CD8-positive, alpha-beta memory T cell (primary cell): Measurements from ENCODE around the gene ADRA2B. TPM values are rescaled to one million over a fixed set of nuclear protein-coding genes. Genes with fewer than 3 reads are reported as not detected.

Experiments
- CTCF ChIA-PET: fragments of 350-600 bp; sonication (Branson Sonifier 250); formaldehyde crosslinking; loops from one replicate; lab custom pipeline; 2021; ENCODE audit warnings: antibody characterized with exemption; lab: Charles Lee
- POLR2A ChIA-PET: fragments of 350-600 bp; sonication (Branson Sonifier 250); formaldehyde crosslinking; loops from one replicate; lab custom pipeline; 2021; ENCODE audit warnings: antibody characterized with exemption; lab: Charles Lee
- DNase-seq, 5 donors: peaks; one replicate each; pipeline versions ENCODE4 v3.0.0 to v3.0.0-alpha.2; 2020 to 2022; ENCODE audit warnings: mixed read lengths in 1 of 5
- H3K27ac ChIP-seq: one replicate; pipeline ENCODE4 v1.7.0; 2013; ENCODE audit warnings: low read depth, mild to moderate bottlenecking, low read length, moderate library complexity
- H3K27me3 ChIP-seq: 2 replicates; pipeline ENCODE4 v1.7.0; 2013; ENCODE audit warnings: low read length, mild to moderate bottlenecking; ENCODE audit not compliant: insufficient read depth, poor library complexity, severe bottlenecking
- H3K36me3 ChIP-seq: 2 replicates; pipeline ENCODE4 v1.7.0; 2013; ENCODE audit warnings: mild to moderate bottlenecking, low read length, moderate library complexity; ENCODE audit not compliant: insufficient read depth
- H3K4me1 ChIP-seq: 2 replicates; pipeline ENCODE4 v1.7.0; 2013; ENCODE audit warnings: mild to moderate bottlenecking, low read length, moderate library complexity; ENCODE audit not compliant: insufficient read depth
- H3K4me3 ChIP-seq: 2 replicates; pipeline ENCODE4 v1.7.0; 2013; ENCODE audit warnings: mild to moderate bottlenecking, low read length
- H3K9me3 ChIP-seq: 2 replicates; pipeline ENCODE4 v1.7.0; 2013; ENCODE audit warnings: mild to moderate bottlenecking, low read length
- H3K27ac Mint-ChIP-seq, 8 donors: one replicate each; pipeline ENCODE4 v1.8.0; 2020 to 2021; ENCODE audit warnings: mixed read lengths in 8 of 8, mild to moderate bottlenecking in 6 of 8, inconsistent platforms in 3 of 8, moderate library complexity in 3 of 8
- H3K27me3 Mint-ChIP-seq, 2 donors: one replicate each; pipeline ENCODE4 v1.8.0; 2020 to 2021; ENCODE audit warnings: mixed read lengths in 2 of 2, mild to moderate bottlenecking in 1 of 2, moderate library complexity in 1 of 2
- H3K36me3 Mint-ChIP-seq, 3 donors: one replicate each; pipeline ENCODE4 v1.8.0; 2020 to 2021; ENCODE audit warnings: mixed read lengths in 3 of 3, inconsistent platforms in 1 of 3, mild to moderate bottlenecking in 1 of 3
- H3K4me1 Mint-ChIP-seq, 3 donors: one replicate each; pipeline ENCODE4 v1.8.0; 2020 to 2021; ENCODE audit warnings: mixed read lengths in 3 of 3, inconsistent platforms in 1 of 3, mild to moderate bottlenecking in 1 of 3
- H3K4me3 Mint-ChIP-seq, 7 donors: one replicate each; pipeline ENCODE4 v1.8.0; 2020 to 2021; ENCODE audit warnings: mixed read lengths in 7 of 7, mild to moderate bottlenecking in 6 of 7, moderate library complexity in 4 of 7, inconsistent platforms in 2 of 7
- H3K9me3 Mint-ChIP-seq, 5 donors: one replicate each; pipeline ENCODE4 v1.8.0; 2020 to 2022; ENCODE audit warnings: mixed read lengths in 5 of 5, mild to moderate bottlenecking in 3 of 5, moderate library complexity in 2 of 5, inconsistent platforms in 1 of 5
- polyA plus RNA-seq: library from polyadenylated mRNA; unstranded; fragments of 300-500 nt; fragmentation: Illumina TruSeq; gene quantifications from one replicate; pipeline ENCODE4 v1.2.3, GENCODE V29; 2021
- total RNA-seq, 2 experiments: library from RNA; stranded (reverse); gene quantifications; one replicate each; pipeline ENCODE4 v1.2.3, GENCODE V29; 2021

ADRA2B gene
- total and polyA plus RNA-seq, 3 experiments from 2014 or later: 0.07 to 0.24 TPM; not detected in 1

GRCh38 chr2:96134421-96134820, 18.1 kb upstream of the ADRA2B start:
- POLR2A ChIA-PET: no interaction called here
- Histone ChIP-seq H3K36me3 (no peaks in the 10 kb centered on the region), H3K4me1 (peaks cover 17% of the 10 kb centered on the region), H3K9me3 (no peaks in the 10 kb centered on the region), H3K27me3 (no peaks in the 10 kb centered on the region), H3K27ac (no peak overlapping the region), H3K4me3 (no peak overlapping the region)
- Mint-ChIP-seq H3K4me1 (peaks cover 24 to 71% (median 37%) of the 10 kb centered on the region in 3 donors), H3K4me3 (no peak overlapping the region), H3K27ac (peak overlapping the region in 3 of 8 donors; percentile 11 to 75 (median 58)), H3K9me3 (no peaks in the 10 kb centered on the region), H3K27me3 (peaks cover 0 to 3% of the 10 kb centered on the region in 2 donors), H3K36me3 (peaks cover 0 to 91% (median 5%) of the 10 kb centered on the region in 3 donors)
- CTCF ChIA-PET: interaction anchor here (14.6 kb wide), 1 partner anchor 38 kb away, joined by 385 read pairs; no protein-coding TSS in a partner anchor
- peak in 1 of 5 donors; percentile 27 for DNase-seq

DNA sequence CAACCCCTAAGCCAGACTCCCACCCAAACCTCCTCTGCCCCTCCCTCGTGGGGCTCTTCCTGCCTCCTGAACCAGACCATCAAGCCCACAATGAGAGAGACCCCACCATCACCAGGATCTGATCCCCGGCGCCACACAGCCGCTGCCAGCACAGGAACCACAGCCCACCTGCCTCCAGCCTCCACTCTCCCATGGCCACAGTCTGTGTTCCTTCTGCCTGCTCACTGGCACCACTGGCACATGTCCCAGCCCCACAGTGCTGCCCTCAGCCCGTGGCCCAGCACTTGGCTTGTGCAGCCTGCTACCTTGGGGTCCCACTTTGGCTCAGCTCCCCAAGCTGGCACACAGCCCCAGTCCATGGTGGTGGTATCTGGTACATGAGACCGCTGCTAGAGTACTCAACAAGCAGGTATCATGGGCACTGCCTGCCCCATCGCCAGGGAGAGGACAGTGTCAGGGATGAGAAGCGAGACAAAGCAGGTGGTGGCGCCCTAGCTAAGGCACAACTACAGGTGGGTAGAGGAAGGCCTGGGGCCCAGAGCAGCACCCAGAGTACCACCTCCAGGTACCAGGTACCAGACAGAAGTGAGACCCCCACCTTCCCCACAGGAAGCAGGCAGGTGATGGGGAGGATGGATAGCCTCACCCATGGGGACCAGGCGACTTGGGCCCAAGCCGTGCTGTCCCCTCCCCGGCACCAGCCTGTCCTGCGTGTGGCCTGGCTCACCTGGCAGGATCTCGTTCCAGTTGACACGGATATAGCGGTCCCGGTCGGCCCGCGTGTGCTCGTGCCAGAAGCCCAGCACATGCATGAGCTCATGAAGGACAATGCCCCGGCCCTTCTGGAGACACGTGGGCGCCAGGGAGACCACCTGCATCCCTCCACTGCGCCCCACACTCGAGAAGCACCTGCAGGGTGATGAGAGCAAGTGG, 15.7 kb upstream of the ADRA2B start:
- peak in 1 of 5 donors; percentile 24 for DNase-seq
- Mint-ChIP-seq H3K9me3 (no peaks in the 10 kb centered on the region), H3K4me1 (peaks cover 16 to 55% (median 22%) of the 10 kb centered on the region in 3 donors), H3K4me3 (peak overlapping the region in 3 of 7 donors; percentile 33 to 64 (median 53)), H3K27me3 (peaks cover 0 to 3% of the 10 kb centered on the region in 2 donors), H3K36me3 (peaks cover 5 to 92% (median 9%) of the 10 kb centered on the region in 3 donors), H3K27ac (peak overlapping the region in 7 of 8 donors; percentile 62 to 93 (median 78))
- no peaks in the 10 kb centered on the region for H3K36me3 ChIP-seq
- H3K9me3 ChIP-seq: no peaks in the 10 kb centered on the region
- CTCF ChIA-PET: interaction anchor here (1.0 to 3.1 kb wide), 3 partner anchors 10 to 43 kb away, joined by 3 to 14 read pairs (median 9); no protein-coding TSS in a partner anchor
- no peak overlapping the region for H3K4me3 ChIP-seq
- POLR2A ChIA-PET: interaction anchor here (1.2 kb wide), 1 partner anchor 15 kb away, joined by 3 read pairs; the partner anchor contains the start of gene ADRA2B
- no peaks in the 10 kb centered on the region for H3K4me1 ChIP-seq
- no peak overlapping the region for H3K27ac ChIP-seq
- no peaks in the 10 kb centered on the region for H3K27me3 ChIP-seq

DNA sequence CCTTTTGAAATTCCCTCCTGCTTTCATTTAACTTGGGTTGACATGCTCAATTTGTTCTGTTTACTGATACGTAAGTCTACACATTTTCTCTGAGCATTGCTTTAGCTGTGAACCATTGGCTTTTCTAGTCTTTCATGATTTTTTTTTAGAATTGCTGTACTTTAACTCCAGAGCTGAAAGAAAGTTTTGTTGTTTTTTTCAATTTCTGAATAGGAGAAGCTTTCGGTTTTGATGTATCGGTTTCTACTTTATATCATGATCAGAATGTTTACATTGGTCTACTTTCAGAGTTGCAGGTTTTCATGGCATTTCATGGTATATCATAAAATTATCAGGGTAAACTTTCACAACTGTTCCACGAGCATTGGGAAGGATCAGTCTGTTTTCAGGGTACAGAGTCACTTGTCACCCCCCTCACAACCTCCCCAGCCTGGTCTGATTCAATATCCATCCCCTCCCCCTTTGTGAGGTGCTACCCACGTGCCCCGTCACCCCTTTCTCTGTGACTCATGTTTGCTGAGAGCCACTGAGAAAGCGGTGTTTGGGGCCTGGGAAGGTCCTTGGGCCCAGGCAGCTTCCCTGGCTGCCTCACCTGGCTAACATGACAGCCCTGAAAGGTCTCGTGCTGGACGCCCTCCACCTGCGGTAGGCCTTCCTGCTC, 14.9 kb upstream of the ADRA2B start:
- no peaks in the 10 kb centered on the region for H3K9me3 Mint-ChIP-seq
- H3K36me3 ChIP-seq: no peaks in the 10 kb centered on the region
- DNase-seq: peak in 2 of 5 donors; percentile 40 to 66
- H3K36me3 Mint-ChIP-seq: peaks cover 9 to 90% (median 13%) of the 10 kb centered on the region in 3 donors
- H3K27ac ChIP-seq: no peak overlapping the region
- H3K27me3 Mint-ChIP-seq: peaks cover 0 to 3% of the 10 kb centered on the region in 2 donors
- POLR2A ChIA-PET: no interaction called here
- H3K27ac Mint-ChIP-seq: peak overlapping the region; percentile 62 to 93 (median 76)
- no peak overlapping the region for H3K4me3 ChIP-seq
- H3K9me3 ChIP-seq: no peaks in the 10 kb centered on the region
- CTCF ChIA-PET: interaction anchor here (1.0 to 3.1 kb wide), 5 partner anchors 8 to 43 kb away, joined by 3 to 14 read pairs (median 9); partner anchors contain the start of genes ADRA2B and ASTL
- H3K4me1 ChIP-seq: no peaks in the 10 kb centered on the region
- H3K4me3 Mint-ChIP-seq: peak overlapping the region in 4 of 7 donors; percentile 6 to 64 (median 43)
- H3K4me1 Mint-ChIP-seq: peaks cover 16 to 52% (median 22%) of the 10 kb centered on the region in 3 donors
- no peaks in the 10 kb centered on the region for H3K27me3 ChIP-seq

DNA sequence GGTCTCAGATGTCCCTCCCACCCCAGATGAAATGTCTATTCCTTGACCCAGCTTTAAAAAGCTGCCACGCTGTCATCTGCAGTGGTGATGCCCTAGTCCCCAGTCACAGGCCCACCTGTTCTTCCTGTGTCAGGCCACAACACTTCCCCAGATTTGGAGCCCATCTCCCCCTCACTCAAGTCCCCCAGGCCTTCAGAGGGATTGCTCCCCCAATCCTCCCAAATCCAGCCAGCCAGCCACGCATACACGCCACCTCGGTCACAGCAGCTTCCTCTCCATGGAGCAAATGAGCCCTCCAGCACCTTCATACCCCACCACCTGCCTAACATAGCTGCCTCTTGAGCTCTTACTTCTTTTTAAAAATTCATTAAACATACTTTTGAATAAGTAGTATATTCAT, 14.1 kb upstream of the ADRA2B start:
- DNase-seq: peak in 1 of 5 donors; percentile 18

GRCh38 chr2:96129528-96130120, 13.3 kb upstream of the ADRA2B start:
- Mint-ChIP-seq H3K9me3 (no peaks in the 10 kb centered on the region), H3K27ac (peak overlapping the region in 7 of 8 donors; percentile 7 to 92 (median 61)), H3K4me3 (peak overlapping the region in 2 of 7 donors; percentile 1 to 36), H3K27me3 (peaks cover 0 to 3% of the 10 kb centered on the region in 2 donors), H3K36me3 (peaks cover 20 to 90% (median 24%) of the 10 kb centered on the region in 3 donors), H3K4me1 (peaks cover 16 to 45% (median 22%) of the 10 kb centered on the region in 3 donors)
- H3K27me3 ChIP-seq: no peaks in the 10 kb centered on the region
- no peak overlapping the region for H3K4me3 ChIP-seq
- DNase-seq: peak in 1 of 5 donors; percentile 7
- POLR2A ChIA-PET: interaction anchor here (0.6 kb wide), 1 partner anchor 118 kb away, joined by 3 read pairs; no protein-coding TSS in a partner anchor
- no peaks in the 10 kb centered on the region for H3K9me3 ChIP-seq
- no peaks in the 10 kb centered on the region for H3K4me1 ChIP-seq
- no peak overlapping the region for H3K27ac ChIP-seq
- CTCF ChIA-PET: interaction anchor here (0.8 to 3.1 kb wide), 5 partner anchors 9 to 45 kb away, joined by 3 to 14 read pairs (median 7); partner anchors contain the start of genes ADRA2B and ASTL
- no peaks in the 10 kb centered on the region for H3K36me3 ChIP-seq

More for the DNA sequence above, 14.1 kb upstream of the ADRA2B start:
- Histone ChIP-seq H3K4me3 (no peak overlapping the region), H3K27ac (no peak overlapping the region), H3K9me3 (no peaks in the 10 kb centered on the region), H3K27me3 (no peaks in the 10 kb centered on the region), H3K4me1 (no peaks in the 10 kb centered on the region), H3K36me3 (no peaks in the 10 kb centered on the region)
- CTCF ChIA-PET: interaction anchor here (0.8 to 3.1 kb wide), 5 partner anchors 8 to 44 kb away, joined by 3 to 14 read pairs (median 9); partner anchors contain the start of genes ADRA2B and ASTL
- peak overlapping the region in 7 of 8 donors; percentile 57 to 93 (median 78) for H3K27ac Mint-ChIP-seq
- peaks cover 0 to 3% of the 10 kb centered on the region in 2 donors for H3K27me3 Mint-ChIP-seq
- peak overlapping the region in 3 of 7 donors; percentile 37 to 65 (median 44) for H3K4me3 Mint-ChIP-seq
- H3K4me1 Mint-ChIP-seq: peaks cover 16 to 51% (median 22%) of the 10 kb centered on the region in 3 donors
- peaks cover 15 to 90% (median 18%) of the 10 kb centered on the region in 3 donors for H3K36me3 Mint-ChIP-seq
- no peaks in the 10 kb centered on the region for H3K9me3 Mint-ChIP-seq
- POLR2A ChIA-PET: interaction anchor here (0.6 kb wide), 1 partner anchor 118 kb away, joined by 3 read pairs; no protein-coding TSS in a partner anchor

DNA sequence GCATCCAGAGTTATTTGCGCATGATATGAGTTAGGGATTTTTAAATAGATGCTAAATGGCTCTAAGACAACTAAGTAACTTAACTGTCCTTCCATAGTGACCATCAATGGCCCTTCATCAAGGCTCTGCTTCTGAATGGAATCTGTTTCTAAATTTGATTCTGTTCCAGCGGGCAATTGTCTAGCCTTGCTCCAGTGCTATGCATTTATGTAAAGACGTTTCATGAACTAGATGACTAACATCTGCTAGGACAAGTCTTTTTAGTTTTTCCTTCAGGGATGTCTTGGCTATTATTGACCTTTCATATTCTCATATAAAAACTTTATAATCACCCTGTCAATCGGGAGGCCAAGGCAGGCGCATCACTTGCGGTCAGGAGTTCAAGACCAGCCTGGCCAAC, 12.1 kb upstream of the ADRA2B start:
- no peak overlapping the region for H3K27ac ChIP-seq
- no peaks in the 10 kb centered on the region for H3K9me3 ChIP-seq
- peaks cover 16 to 41% (median 22%) of the 10 kb centered on the region in 3 donors for H3K4me1 Mint-ChIP-seq
- H3K36me3 ChIP-seq: no peaks in the 10 kb centered on the region
- no peak overlapping the region for H3K4me3 Mint-ChIP-seq
- no peaks in the 10 kb centered on the region for H3K27me3 ChIP-seq
- ChIA-PET POLR2A (no interaction called here), CTCF (interaction anchor here (1.0 kb wide), 1 partner anchor 46 kb away, joined by 4 read pairs; no protein-coding TSS in a partner anchor)
- no peak for DNase-seq
- no peaks in the 10 kb centered on the region for H3K4me1 ChIP-seq
- no peak overlapping the region for H3K4me3 ChIP-seq
- H3K27ac Mint-ChIP-seq: no peak overlapping the region
- H3K36me3 Mint-ChIP-seq: peaks cover 21 to 89% (median 25%) of the 10 kb centered on the region in 3 donors
- no peaks in the 10 kb centered on the region for H3K9me3 Mint-ChIP-seq
- H3K27me3 Mint-ChIP-seq: peaks cover 0 to 3% of the 10 kb centered on the region in 2 donors
